Gastroesophageal sphincter (tissue), 3 donors: ENCODE data around the gene GLOD5.

Experiments
- CTCF ChIP-seq, 4 experiments: fragments of 200-600 bp in 2 of 4; fragments of 450-650 bp in 2 of 4; sonication (generic) in 1 of 4; IDR thresholded peaks; one replicate each; pipeline ENCODE4 v1.5.1; 2017 to 2019; ENCODE audit warnings: antibody characterized with exemption in 4 of 4, mild to moderate bottlenecking in 2 of 4, moderate library complexity in 2 of 4
- EP300 ChIP-seq: sonication (generic); formaldehyde crosslinking; IDR thresholded peaks from one replicate; pipeline ENCODE4 v1.6.1; 2017; ENCODE audit warnings: antibody characterized with exemption, mild to moderate bottlenecking
- POLR2A ChIP-seq, 2 donors: fragments of 450-650 bp; IDR thresholded peaks; one replicate each; pipeline ENCODE4 v1.6.1; 2017; ENCODE audit warnings: antibody characterized with exemption in 2 of 2, mild to moderate bottlenecking in 2 of 2, moderate library complexity in 1 of 2
- POLR2AphosphoS5 ChIP-seq: sonication (generic); formaldehyde crosslinking; IDR thresholded peaks from one replicate; pipeline ENCODE4 v1.6.1; 2017; ENCODE audit warnings: antibody characterized with exemption

DNA sequence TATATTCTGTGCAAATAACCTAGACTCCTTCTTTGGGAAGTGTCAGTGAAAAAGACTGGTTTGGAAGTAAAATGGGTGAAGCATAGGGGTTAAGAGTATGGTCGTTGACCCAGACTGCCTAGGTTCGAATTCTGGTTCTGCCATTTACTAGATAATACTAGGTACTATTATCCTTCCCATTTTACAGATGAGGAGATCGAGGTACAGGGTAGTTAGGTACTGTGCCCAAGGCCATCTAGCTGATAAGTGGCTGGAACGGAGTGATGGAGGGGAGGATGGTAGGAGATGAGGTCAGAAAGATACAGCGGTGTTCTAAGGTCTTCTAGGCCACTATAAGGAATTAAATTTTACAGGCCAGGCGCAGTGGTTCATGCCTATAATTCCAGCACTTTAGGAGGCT, 11.1 kb downstream of the GLOD5 start:
- TF ChIP-seq CTCF (IDR thresholded peaks at IDR 0.05) = no peak
- no peak for TF ChIP-seq EP300
- no peak for TF ChIP-seq POLR2A (IDR thresholded peaks at IDR 0.05)
- no peak for TF ChIP-seq POLR2AphosphoS5
